Stimulated activated CD4-positive, alpha-beta T cell treated with anti-CD3 and anti-CD28 coated beads, TNF-alpha, amount 100 ng/mL, for 4 hours (primary cell): Measurements from ENCODE around the gene HADHA.

Experiments
- DNase-seq, 3 experiments: peaks; one replicate each; pipeline ENCODE4 v3.0.0-alpha.2; 2020; ENCODE audit warnings: low read depth in 3 of 3

The HADHA gene

GRCh38 chr2:26245231-26245732 lies 850 bp upstream of the HADHA start:
- DNase-seq: peak; percentile 33 to 52 (median 43)

- no peak for DNase-seq
Measured at GRCh38 chr2:26243470-26244308, 743 bp downstream of the HADHA start.

- DNase-seq: no peak
Measured at GRCh38 chr2:26241928-26242436, 2.5 kb downstream of the HADHA start.

GRCh38 chr2:26238311-26238958 lies 6.0 kb downstream of the HADHA start:
- no peak for DNase-seq

GRCh38 chr2:26237868-26238267 lies 6.6 kb downstream of the HADHA start:
- no peak for DNase-seq

GRCh38 chr2:26235089-26235488 lies 9.3 kb downstream of the HADHA start:
- no peak for DNase-seq

GRCh38 chr2:26230806-26231205 lies 13.6 kb downstream of the HADHA start:
- no peak for DNase-seq

- DNase-seq: no peak
Measured at GRCh38 chr2:26229595-26229994, 14.8 kb downstream of the HADHA start.

- DNase-seq: no peak
Measured at GRCh38 chr2:26224095-26224494, 20.3 kb downstream of the HADHA start.

GRCh38 chr2:26223018-26223417 lies 21.4 kb downstream of the HADHA start:
- no peak for DNase-seq

- DNase-seq: no peak
Measured at GRCh38 chr2:26217720-26218119, 26.7 kb downstream of the HADHA start.

- DNase-seq: no peak
Measured at GRCh38 chr2:26216587-26216986, 27.8 kb downstream of the HADHA start.

GRCh38 chr2:26215833-26216232 lies 28.6 kb downstream of the HADHA start:
- no peak for DNase-seq

- DNase-seq: no peak
Measured at GRCh38 chr2:26214759-26215158, 29.7 kb downstream of the HADHA start.

GRCh38 chr2:26212011-26212410 lies 32.4 kb downstream of the HADHA start:
- DNase-seq: no peak

- DNase-seq: no peak
Measured at GRCh38 chr2:26203906-26204305, 40.5 kb downstream of the HADHA start.

GRCh38 chr2:26202981-26203490 lies 41.4 kb downstream of the HADHA start:
- no peak for DNase-seq

GRCh38 chr2:26197516-26197915 lies 46.9 kb downstream of the HADHA start:
- no peak for DNase-seq

GRCh38 chr2:26196683-26197418 lies 47.6 kb downstream of the HADHA start:
- DNase-seq: no peak

- no peak for DNase-seq
Measured at GRCh38 chr2:26195040-26195984, 49.1 kb downstream of the HADHA start.
